ENCODE data around the gene PAPOLA. TPM values are rescaled to one million over a fixed set of nuclear protein-coding genes. Genes with fewer than 3 reads are reported as not detected.

PAPOLA gene
- total RNA-seq, 1 experiment from 2014 or later: 125 TPM

GRCh38 chr14:96484399-96484798 lies 17.8 kb upstream of the PAPOLA start:
- ATAC-seq (no peak), DNase-seq (ENCODE audit: low read depth, low spot score) (no peak)
- in situ Hi-C loops (cut with HindIII; ENCODE audit: low pct_unique_long_range_greater_than_20kb, low sequenced_read_pairs) (no loop called here), intact Hi-C loops (cut with micrococcal nuclease; ENCODE audit: unreplicated experiment) (no loop called here)
- no peak overlapping the region for H3K27ac ChIP-seq (ENCODE audit: low read length)
- ChIA-PET POLR2A (no interaction called here), CTCF (no interaction called here)
- BruUV-seq (replicated peaks): no TSS peak
- no peak overlapping the region for H3K4me3 ChIP-seq (ENCODE audit: low read depth in 2 of 2, low read length in 2 of 2)
- no peaks in the 10 kb centered on the region for H3K27me3 ChIP-seq (ENCODE audit: control insufficient read depth, insufficient read depth, low read length)
- no peaks in the 10 kb centered on the region for H3K36me3 ChIP-seq (ENCODE audit: control insufficient read depth, insufficient read depth, low read length)
- no peaks in the 10 kb centered on the region for H3K4me1 ChIP-seq (ENCODE audit: control insufficient read depth, insufficient read depth, low read length)
- no peak for TF ChIP-seq TCF7L2 (IDR thresholded peaks at IDR 0.05; ENCODE audit: low read depth, low read length)
- no peak for TF ChIP-seq POLR2AphosphoS5 (IDR thresholded peaks at IDR 0.05; ENCODE audit: low read depth, low read length)
- no peak for TF ChIP-seq CTCF (IDR thresholded peaks at IDR 0.05)
- TF ChIP-seq SIN3A (IDR thresholded peaks at IDR 0.05; ENCODE audit: borderline replicate concordance, insufficient read depth, low read depth, low read length): no peak
- no peak for TF ChIP-seq REST (IDR thresholded peaks at IDR 0.05; ENCODE audit: insufficient read depth in 1 of 2, low read depth in 2 of 2, low read length in 1 of 2)
- no peaks in the 10 kb centered on the region for H3K9me3 ChIP-seq (ENCODE audit: control insufficient read depth, insufficient read depth, low read depth, low read length)

- TF ChIP-seq REST (IDR thresholded peaks at IDR 0.05; ENCODE audit: insufficient read depth in 1 of 2, low read depth in 2 of 2, low read length in 1 of 2): no peak
- no peak for TF ChIP-seq SIN3A (IDR thresholded peaks at IDR 0.05; ENCODE audit: borderline replicate concordance, insufficient read depth, low read depth, low read length)
- TF ChIP-seq POLR2AphosphoS5 (IDR thresholded peaks at IDR 0.05; ENCODE audit: low read depth, low read length): no peak
- no peak for TF ChIP-seq TCF7L2 (IDR thresholded peaks at IDR 0.05; ENCODE audit: low read depth, low read length)
- TF ChIP-seq CTCF (IDR thresholded peaks at IDR 0.05): no peak
- CTCF ChIA-PET: no interaction called here
- intact Hi-C loops (cut with micrococcal nuclease; ENCODE audit: unreplicated experiment) (no loop called here), in situ Hi-C loops (cut with HindIII; ENCODE audit: low pct_unique_long_range_greater_than_20kb, low sequenced_read_pairs) (no loop called here)
- Histone ChIP-seq H3K4me1 (ENCODE audit: control insufficient read depth, insufficient read depth, low read length) (no peaks in the 10 kb centered on the region), H3K36me3 (ENCODE audit: control insufficient read depth, insufficient read depth, low read length) (no peaks in the 10 kb centered on the region), H3K4me3 (ENCODE audit: low read depth in 2 of 2, low read length in 2 of 2) (no peak overlapping the region), H3K27ac (ENCODE audit: low read length) (no peak overlapping the region), H3K9me3 (ENCODE audit: control insufficient read depth, insufficient read depth, low read depth, low read length) (no peaks in the 10 kb centered on the region), H3K27me3 (ENCODE audit: control insufficient read depth, insufficient read depth, low read length) (no peaks in the 10 kb centered on the region)
- POLR2A ChIA-PET: no interaction called here
- BruUV-seq (replicated peaks): no TSS peak
- ATAC-seq (no peak), DNase-seq (ENCODE audit: low read depth, low spot score) (no peak)
Observed at GRCh38 chr14:96486705-96487104, 15.5 kb upstream of the PAPOLA start.

All from Panc1 (cell line).